Cardiac fibroblast (primary cell): Measurements from ENCODE around the gene PHTF2.
A peak's percentile ranks its signal among the peaks of the same experiment; 100 is the strongest.

Experiments
- DNase-seq, 2 donors: peaks; one replicate each; pipeline versions ENCODE4 v3.0.0 to v3.0.0-alpha.2; 2010; ENCODE audit warnings: low read depth in 2 of 2
- H3K4me3 ChIP-seq, 2 donors: replicated peaks in 1 of 2; 1 replicate in 1 of 2; 2 replicates in 1 of 2; pipeline ENCODE4 v1.5.1; 2011; ENCODE audit warnings: low read depth in 2 of 2, low read length in 2 of 2, mild to moderate bottlenecking in 2 of 2, moderate library complexity in 1 of 2
- TF ChIP-seq, protein P1 (sequence below): IDR thresholded peaks from one replicate; pipeline ENCODE4 v1.5.1; 2011; ENCODE audit warnings: low read depth, mild to moderate bottlenecking, low read length, inconsistent platforms

Gene PHTF2

DNA sequence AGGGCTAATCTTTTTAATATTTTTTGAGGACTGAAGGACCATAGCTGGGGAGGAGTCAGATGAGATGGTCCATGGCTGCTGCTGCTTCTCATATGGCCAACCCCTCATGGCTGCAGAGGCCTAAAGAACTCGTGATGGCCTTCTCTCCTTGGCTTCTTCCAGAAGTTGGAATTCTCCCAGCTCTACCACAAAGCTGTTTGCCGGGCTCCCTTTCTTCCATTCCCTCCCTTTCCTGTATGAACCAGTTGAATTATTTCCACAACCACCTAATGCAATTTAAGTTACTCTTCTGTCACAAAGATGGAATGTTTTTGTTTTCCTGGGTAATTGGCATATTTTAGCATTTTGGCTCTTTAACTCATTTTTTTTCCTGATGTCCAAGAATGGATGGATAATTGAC is 80.7 kb downstream of the PHTF2 start:
- TF ChIP-seq, protein P1, sequence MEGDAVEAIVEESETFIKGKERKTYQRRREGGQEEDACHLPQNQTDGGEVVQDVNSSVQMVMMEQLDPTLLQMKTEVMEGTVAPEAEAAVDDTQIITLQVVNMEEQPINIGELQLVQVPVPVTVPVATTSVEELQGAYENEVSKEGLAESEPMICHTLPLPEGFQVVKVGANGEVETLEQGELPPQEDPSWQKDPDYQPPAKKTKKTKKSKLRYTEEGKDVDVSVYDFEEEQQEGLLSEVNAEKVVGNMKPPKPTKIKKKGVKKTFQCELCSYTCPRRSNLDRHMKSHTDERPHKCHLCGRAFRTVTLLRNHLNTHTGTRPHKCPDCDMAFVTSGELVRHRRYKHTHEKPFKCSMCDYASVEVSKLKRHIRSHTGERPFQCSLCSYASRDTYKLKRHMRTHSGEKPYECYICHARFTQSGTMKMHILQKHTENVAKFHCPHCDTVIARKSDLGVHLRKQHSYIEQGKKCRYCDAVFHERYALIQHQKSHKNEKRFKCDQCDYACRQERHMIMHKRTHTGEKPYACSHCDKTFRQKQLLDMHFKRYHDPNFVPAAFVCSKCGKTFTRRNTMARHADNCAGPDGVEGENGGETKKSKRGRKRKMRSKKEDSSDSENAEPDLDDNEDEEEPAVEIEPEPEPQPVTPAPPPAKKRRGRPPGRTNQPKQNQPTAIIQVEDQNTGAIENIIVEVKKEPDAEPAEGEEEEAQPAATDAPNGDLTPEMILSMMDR = no peak
- peak in 1 of 2 donors; percentile 11 for DNase-seq
- no peak overlapping the region for H3K4me3 ChIP-seq

DNA sequence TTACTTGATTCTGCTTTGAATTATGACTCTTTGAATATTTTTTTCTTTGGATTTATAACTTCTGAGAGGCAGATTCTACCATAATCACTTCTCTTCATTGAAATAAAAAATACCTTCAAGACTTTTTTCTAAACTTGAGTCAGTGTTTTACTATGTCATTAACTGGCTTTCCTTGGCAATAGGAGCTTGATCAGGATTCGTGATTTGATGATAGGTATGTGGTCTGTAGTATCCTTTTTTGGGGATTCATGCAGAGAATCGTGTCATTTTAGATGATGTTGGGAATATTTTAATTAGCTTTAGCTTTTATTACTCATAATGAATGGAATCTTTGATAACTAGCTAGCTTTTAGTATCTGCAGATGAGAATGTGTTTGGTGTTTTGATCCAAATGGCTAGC is 83.3 kb downstream of the PHTF2 start:
- H3K4me3 ChIP-seq = no peak overlapping the region
- no peak for DNase-seq
- TF ChIP-seq, protein P1 = no peak

DNA sequence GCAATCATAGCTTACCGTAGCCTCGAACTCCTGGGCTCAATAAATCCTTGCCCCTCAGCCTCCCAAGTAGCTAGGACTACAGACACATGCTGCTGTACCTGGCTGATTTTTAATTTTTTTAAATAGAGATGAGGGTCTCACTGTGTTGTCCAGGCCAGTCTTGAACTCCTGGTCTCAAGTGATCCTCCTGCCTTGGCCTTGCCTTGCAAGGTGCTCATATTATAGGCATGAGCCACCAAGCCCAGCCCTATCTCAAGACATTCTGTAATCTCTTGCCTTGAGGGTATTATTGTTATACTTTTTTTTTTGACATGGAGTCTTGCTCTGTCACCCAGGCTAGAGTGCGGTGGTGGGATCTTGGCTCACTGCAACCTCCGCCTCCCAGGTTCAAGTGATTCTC is 86.6 kb downstream of the PHTF2 start:
- TF ChIP-seq, protein P1 = no peak
- DNase-seq = no peak

DNA sequence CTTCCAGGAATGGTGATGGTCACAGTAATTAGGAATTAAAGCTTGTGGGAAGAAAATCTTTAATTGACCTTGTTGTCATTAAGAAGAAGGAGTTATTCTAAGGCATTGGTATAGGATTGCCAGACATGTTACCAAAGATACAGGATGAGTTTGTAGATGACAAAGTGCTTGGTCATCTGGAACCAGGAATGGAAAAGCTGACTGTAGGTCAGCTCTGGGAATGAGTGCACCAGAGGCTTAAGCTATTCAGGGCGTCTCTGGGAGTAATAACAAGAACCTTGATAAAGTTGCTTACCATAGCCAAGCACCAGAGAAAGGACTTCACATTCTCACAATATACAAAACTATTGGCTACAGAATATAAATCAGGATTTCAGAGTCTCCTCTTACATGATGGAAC is 89.0 kb downstream of the PHTF2 start:
- no peak overlapping the region for H3K4me3 ChIP-seq
- TF ChIP-seq, protein P1 = no peak
- peak; percentile 63 to 90 for DNase-seq

More for the DNA sequence above, 86.6 kb downstream of the PHTF2 start:
- H3K4me3 ChIP-seq = no peak overlapping the region

DNA sequence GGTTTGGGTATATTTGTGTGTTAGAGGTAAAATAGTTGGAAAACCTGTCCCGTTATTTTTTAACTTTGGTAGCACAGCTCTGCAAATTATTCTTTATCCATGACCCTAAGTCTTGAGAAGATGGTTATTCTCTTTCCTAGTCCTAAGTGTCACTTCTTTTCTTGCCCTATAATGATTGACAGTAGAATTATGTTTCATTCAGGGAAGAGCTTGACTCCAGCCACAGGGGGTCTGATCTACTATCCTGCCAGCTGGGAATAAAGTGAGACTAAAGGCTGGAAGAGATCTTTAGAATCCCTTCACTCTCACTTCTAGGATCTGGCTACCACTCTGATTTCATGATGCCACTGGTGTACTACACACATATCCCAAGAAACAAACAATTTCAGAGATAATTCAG is 90.4 kb downstream of the PHTF2 start:
- DNase-seq = no peak
- TF ChIP-seq, protein P1 = no peak

DNA sequence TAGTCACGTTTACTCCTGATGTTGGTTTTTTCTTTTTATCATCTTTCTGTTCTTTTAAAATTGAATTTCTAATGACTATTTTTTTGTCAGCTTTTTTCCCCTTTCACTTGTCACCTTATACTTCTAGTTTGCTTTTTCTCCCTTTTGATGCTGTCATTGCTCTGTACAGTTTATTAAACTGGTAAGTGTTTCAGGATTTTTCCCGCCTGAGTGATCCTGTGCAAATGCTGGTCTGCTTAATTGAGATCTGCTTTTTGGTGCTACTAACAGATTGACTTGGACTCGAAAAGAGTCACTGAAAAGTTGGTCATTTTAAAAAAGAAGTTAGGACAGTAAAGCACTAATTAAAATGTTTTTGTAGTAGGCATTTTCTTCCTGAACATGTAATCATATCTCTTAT is 95.2 kb downstream of the PHTF2 start:
- TF ChIP-seq, protein P1 = no peak
- DNase-seq = no peak
- H3K4me3 ChIP-seq = no peak overlapping the region

More for the DNA sequence above, 90.4 kb downstream of the PHTF2 start:
- no peak overlapping the region for H3K4me3 ChIP-seq

DNA sequence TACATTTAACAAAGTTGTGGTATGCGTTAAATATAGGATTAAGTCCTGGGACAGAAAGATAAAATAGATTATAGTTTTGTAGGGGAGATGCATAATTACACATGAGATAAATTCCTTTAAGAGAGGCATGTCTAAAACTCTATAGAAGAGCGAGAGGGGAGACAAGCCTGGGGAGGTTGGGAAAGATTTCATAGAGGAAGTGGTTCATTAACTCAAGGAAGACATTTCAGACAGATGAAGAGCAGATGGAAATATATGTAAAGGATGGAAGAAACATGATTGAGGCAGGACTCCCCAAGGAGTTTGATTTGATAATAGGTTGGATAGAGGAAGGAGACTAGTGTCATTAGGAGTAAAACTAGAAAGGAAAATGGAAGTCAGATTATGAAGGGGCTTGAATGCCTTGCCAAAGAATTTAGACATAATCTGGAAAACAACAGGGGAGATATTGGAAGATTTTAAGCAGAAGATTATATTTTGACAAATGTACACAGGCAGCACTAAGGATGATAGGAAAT is 96.1 kb downstream of the PHTF2 start:
- no peak for DNase-seq
- H3K4me3 ChIP-seq = no peak overlapping the region
- TF ChIP-seq, protein P1 = no peak
